ENCODE results near the gene SLC6A17.
A peak's percentile ranks its signal among the peaks of the same experiment; 100 is the strongest.

The SLC6A17 gene

GRCh38 chr1:110150330-110151174 is at the start of gene SLC6A17:
TSS of gene SLC6A17 (plus strand) at chr1:110150494. CDS start at chr1:110166930, 16,436 bp downstream.
- Histone ChIP-seq H3K4me3 (ENCODE audit: low read length) (no peak within 1 kb of the TSS), H3K79me2 (ENCODE audit: low read length) (no peaks in the 10 kb centered on the region), H3K27ac (ENCODE audit: low read length) (no peak within 1 kb of the TSS), H3K4me1 (ENCODE audit: low read length) (no peaks in the 10 kb centered on the region), H3K4me2 (ENCODE audit: low read depth, low read length) (no peak within 1 kb of the TSS), H2AFZ (ENCODE audit: low read length) (no peak within 1 kb of the TSS), H3F3A (ENCODE audit: insufficient read depth, low read length) (no peaks in the 10 kb centered on the region), H3K9me2 (replicated peaks; ENCODE audit: insufficient read depth, low read length) (no peaks in the 10 kb centered on the region), H3K9me3 (replicated peaks; ENCODE audit: insufficient read depth, low read length) (no peaks in the 10 kb centered on the region), H3K27me3 (replicated peaks; ENCODE audit: insufficient read depth, low read length) (no peaks in the 10 kb centered on the region), H3K9ac (ENCODE audit: low read length) (no peak within 1 kb of the TSS), H4K20me1 (ENCODE audit: insufficient read depth, low read length) (no peaks in the 10 kb centered on the region), H3K36me3 (replicated peaks; ENCODE audit: insufficient read depth, low read length) (no peaks in the 10 kb centered on the region)
- DNase-seq, result no peak
- no peak for TF ChIP-seq EZH2 (optimal IDR thresholded peaks at IDR 0.05; ENCODE audit: low read depth, low read length)
- TF ChIP-seq, protein P1, sequence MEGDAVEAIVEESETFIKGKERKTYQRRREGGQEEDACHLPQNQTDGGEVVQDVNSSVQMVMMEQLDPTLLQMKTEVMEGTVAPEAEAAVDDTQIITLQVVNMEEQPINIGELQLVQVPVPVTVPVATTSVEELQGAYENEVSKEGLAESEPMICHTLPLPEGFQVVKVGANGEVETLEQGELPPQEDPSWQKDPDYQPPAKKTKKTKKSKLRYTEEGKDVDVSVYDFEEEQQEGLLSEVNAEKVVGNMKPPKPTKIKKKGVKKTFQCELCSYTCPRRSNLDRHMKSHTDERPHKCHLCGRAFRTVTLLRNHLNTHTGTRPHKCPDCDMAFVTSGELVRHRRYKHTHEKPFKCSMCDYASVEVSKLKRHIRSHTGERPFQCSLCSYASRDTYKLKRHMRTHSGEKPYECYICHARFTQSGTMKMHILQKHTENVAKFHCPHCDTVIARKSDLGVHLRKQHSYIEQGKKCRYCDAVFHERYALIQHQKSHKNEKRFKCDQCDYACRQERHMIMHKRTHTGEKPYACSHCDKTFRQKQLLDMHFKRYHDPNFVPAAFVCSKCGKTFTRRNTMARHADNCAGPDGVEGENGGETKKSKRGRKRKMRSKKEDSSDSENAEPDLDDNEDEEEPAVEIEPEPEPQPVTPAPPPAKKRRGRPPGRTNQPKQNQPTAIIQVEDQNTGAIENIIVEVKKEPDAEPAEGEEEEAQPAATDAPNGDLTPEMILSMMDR (IDR thresholded peaks at IDR 0.05; ENCODE audit: low read length), result no peak

- no peaks in the 10 kb centered on the region for H3K9me2 ChIP-seq (replicated peaks; ENCODE audit: insufficient read depth, low read length)
- no peak overlapping the region for H3K4me2 ChIP-seq (ENCODE audit: low read depth, low read length)
- no peaks in the 10 kb centered on the region for H3K27me3 ChIP-seq (replicated peaks; ENCODE audit: insufficient read depth, low read length)
- H3K79me2 ChIP-seq (ENCODE audit: low read length), result no peaks in the 10 kb centered on the region
- TF ChIP-seq, protein P1 (IDR thresholded peaks at IDR 0.05; ENCODE audit: low read length), result no peak
- no peak for TF ChIP-seq EZH2phosphoT487 (IDR thresholded peaks at IDR 0.05; ENCODE audit: low read length)
- no peak for TF ChIP-seq EZH2 (optimal IDR thresholded peaks at IDR 0.05; ENCODE audit: low read depth, low read length)
- no peaks in the 10 kb centered on the region for H3F3A ChIP-seq (ENCODE audit: insufficient read depth, low read length)
- no peak overlapping the region for H3K9ac ChIP-seq (ENCODE audit: low read length)
- H2AFZ ChIP-seq (ENCODE audit: low read length), result no peak overlapping the region
- no peaks in the 10 kb centered on the region for H4K20me1 ChIP-seq (ENCODE audit: insufficient read depth, low read length)
- H3K9me3 ChIP-seq (replicated peaks; ENCODE audit: insufficient read depth, low read length), result no peaks in the 10 kb centered on the region
- no peak overlapping the region for H3K4me3 ChIP-seq (ENCODE audit: low read length)
- H3K36me3 ChIP-seq (replicated peaks; ENCODE audit: insufficient read depth, low read length), result no peaks in the 10 kb centered on the region
- DNase-seq, result no peak
- no peak overlapping the region for H3K27ac ChIP-seq (ENCODE audit: low read length)
- no peaks in the 10 kb centered on the region for H3K4me1 ChIP-seq (ENCODE audit: low read length)
Observed at GRCh38 chr1:110102081-110102480, 48.2 kb upstream of the SLC6A17 start.

- no peaks in the 10 kb centered on the region for H3K36me3 ChIP-seq (replicated peaks; ENCODE audit: insufficient read depth, low read length)
- no peak overlapping the region for H3K4me2 ChIP-seq (ENCODE audit: low read depth, low read length)
- DNase-seq, result peak; percentile 30
- H3K9me3 ChIP-seq (replicated peaks; ENCODE audit: insufficient read depth, low read length), result no peaks in the 10 kb centered on the region
- H3K79me2 ChIP-seq (ENCODE audit: low read length), result no peaks in the 10 kb centered on the region
- no peaks in the 10 kb centered on the region for H3K9me2 ChIP-seq (replicated peaks; ENCODE audit: insufficient read depth, low read length)
- no peak overlapping the region for H3K27ac ChIP-seq (ENCODE audit: low read length)
- no peaks in the 10 kb centered on the region for H3K4me1 ChIP-seq (ENCODE audit: low read length)
- no peaks in the 10 kb centered on the region for H3K27me3 ChIP-seq (replicated peaks; ENCODE audit: insufficient read depth, low read length)
- H2AFZ ChIP-seq (ENCODE audit: low read length), result no peak overlapping the region
- H3F3A ChIP-seq (ENCODE audit: insufficient read depth, low read length), result no peaks in the 10 kb centered on the region
- no peaks in the 10 kb centered on the region for H4K20me1 ChIP-seq (ENCODE audit: insufficient read depth, low read length)
- H3K9ac ChIP-seq (ENCODE audit: low read length), result no peak overlapping the region
- no peak for TF ChIP-seq EZH2phosphoT487 (IDR thresholded peaks at IDR 0.05; ENCODE audit: low read length)
- TF ChIP-seq, protein P1 (IDR thresholded peaks at IDR 0.05; ENCODE audit: low read length), result peak; percentile 69
- no peak overlapping the region for H3K4me3 ChIP-seq (ENCODE audit: low read length)
Observed at GRCh38 chr1:110106013-110106941, 44.0 kb upstream of the SLC6A17 start.

Data from MM.1S (cell line).